ENCODE measurements around the gene FAM180A.
"Not testable (repeated sequence)": the region's sequence is repeated elsewhere in the genome, so short reads cannot be mapped to it uniquely, and the experiment has no call there.

Gene FAM180A

GRCh38 chr7:135737306-135737647, 11.3 kb downstream of the FAM180A start:
- DNase-seq (ENCODE audit: low read depth), result not testable (repeated sequence)

DNA sequence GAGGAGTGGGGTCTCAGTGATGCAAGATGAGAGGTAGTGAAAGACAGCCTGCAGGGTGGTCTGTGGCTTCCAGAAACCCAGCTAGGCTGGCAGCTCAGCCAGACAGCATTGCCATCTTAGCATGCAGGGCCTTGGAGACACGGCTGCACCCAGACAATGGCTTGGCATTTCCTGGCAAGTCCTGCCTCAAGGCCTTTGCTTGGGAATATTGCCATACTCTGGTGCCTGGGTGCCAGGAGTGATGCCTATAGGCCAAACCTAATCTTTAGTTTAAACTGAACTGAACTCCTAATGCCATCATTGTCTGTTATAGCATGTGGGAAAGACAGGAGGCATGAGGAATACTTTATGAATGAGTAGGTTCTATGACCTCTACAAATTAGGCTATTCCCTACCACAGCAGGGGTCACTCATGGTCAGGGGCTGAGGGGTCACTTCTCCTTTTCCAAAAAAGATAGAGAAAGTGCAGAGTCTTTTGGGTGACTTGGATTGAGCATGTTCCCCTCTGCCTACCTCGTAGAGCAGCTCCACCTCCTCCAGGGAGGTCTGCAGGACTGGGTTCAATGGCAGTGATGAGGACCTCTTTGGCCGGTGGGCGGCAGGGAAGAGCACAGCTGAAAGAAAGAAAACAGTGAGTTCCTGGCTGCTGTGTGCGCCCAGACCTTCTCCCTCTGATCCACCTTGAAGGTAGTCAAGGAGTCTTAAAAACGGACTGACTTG, 11.9 kb downstream of the FAM180A start:
- DNase-seq (ENCODE audit: low read depth), result no peak

GRCh38 chr7:135734343-135734689, 14.3 kb downstream of the FAM180A start:
- no peak for DNase-seq (ENCODE audit: low read depth)

DNA sequence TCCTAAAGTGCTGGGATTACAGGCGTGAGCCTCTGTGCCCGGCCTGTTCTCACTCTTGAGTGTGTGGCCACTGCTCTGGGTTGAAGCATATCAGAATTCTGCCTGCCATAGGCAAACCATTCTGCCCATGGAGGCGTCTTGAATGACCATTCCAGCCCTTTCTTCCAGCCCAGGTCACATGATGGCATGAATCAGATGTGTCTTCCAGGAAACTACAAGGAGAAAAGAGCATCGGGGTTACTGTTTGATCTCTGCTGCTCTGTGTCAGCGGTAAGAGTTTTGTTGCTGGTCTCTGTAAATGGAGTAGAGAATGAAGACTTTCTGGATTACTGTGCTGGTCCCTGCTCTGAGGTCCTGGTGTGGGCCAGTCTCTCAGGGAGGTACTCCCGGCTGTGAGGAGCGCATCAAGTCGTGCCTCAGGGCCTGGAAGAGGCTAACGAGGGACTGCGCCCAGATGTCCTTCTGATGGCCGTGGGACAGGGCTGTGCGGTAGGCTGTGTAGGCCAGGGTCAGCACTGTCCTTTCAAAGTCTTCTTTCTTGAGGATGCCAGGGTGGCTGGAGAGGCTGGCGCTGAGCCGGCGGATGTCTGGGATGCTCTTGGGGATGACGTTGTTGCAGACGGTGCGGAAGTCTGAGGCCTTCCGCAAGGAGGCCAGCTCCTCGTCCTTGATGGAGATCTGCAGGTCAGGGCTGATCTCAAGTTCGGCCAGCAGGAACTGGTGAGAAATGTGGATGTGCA, 14.8 kb downstream of the FAM180A start:
- no peak for DNase-seq (ENCODE audit: low read depth)

- DNase-seq (ENCODE audit: low read depth), result no peak
Observed at GRCh38 chr7:135731131-135731530, 17.5 kb downstream of the FAM180A start.

DNA sequence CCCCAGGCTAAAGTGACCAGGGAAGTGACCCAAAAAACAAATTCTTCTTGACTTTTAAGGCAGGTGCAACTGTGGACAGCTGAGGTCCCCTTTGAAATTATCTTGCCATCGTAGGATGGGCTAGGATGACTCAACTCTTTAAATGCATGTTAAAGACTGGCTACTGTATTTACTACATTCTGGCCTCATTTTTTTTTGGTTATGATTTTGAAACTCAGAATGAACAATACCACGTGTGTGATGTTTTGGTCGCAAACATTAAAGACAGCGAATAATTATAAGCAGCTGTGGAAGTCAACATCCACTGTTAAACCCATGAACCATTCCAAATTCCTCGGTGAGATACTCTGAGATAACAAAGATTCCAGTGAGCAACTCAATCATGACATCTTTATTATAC, 19.4 kb downstream of the FAM180A start:
- DNase-seq (ENCODE audit: low read depth), result no peak

DNA sequence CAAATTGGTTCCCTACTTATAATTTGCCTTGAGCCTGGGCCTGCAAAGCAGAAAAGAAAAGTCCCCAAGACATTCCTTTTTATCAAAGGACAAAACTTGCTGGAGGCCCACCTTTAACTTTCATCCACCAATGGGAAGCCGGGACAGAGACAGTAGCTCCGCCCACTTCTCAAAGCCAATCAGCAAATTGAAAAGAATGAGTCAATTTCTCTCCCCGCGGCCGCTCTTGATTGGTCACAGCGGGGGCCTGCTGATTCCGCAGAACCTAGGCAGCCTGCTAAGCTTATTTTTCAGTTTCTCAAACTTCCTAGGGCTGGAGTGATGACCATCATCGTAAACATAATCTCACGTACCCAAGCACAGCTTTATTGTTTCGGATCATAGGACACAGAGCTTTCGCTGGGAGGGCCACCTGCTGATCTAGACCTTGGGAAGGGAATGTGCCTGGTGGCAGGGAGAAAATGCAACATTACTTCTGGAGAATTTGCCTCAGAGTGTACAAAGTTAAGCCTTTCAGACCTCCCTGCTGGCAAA, 20.4 kb downstream of the FAM180A start, which contains the start of gene SLC13A4:
TSS of gene SLC13A4 (minus strand) at position 51 of the 534 bp plus-strand sequence. CDS start 690 bp downstream, outside the sequence.
- DNase-seq (ENCODE audit: low read depth), result no peak

DNA sequence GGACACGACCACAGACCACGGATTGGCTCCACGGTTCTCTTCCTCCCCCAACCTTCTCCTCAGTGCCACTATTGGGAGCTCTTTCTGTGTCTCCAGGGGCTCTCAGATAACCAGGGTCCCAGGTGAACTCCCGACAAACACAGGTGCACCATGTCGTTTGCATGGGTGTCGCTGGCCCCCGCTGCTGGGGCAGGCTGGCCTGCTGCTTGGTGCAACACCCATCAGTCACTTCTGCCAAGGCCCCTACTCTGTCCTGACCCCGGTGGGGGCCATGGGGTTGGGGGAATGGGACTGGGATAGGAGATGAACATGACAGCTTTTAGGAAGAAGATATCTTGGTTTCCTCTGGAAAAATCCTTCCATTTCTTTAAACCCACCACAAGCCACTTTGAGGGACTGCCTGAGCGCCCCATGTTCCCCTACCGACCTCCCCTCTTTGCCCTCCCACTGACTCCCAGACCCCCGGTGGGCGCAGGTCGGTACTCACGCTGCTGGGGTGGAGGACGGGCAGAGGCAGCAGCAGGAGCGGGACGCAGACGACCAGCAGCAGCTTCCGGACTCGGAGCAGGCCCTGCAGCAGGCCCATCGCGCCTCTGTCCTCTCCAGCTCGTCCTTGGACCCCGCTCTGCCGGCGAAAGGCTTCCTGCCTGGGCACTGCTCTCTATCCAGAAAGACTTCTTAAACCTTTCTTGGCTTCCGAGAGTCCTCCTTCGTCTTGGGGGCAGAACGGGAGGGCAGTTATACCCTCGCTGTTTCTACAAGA, 21.5 kb downstream of the FAM180A start:
- no peak for DNase-seq (ENCODE audit: low read depth)

DNA sequence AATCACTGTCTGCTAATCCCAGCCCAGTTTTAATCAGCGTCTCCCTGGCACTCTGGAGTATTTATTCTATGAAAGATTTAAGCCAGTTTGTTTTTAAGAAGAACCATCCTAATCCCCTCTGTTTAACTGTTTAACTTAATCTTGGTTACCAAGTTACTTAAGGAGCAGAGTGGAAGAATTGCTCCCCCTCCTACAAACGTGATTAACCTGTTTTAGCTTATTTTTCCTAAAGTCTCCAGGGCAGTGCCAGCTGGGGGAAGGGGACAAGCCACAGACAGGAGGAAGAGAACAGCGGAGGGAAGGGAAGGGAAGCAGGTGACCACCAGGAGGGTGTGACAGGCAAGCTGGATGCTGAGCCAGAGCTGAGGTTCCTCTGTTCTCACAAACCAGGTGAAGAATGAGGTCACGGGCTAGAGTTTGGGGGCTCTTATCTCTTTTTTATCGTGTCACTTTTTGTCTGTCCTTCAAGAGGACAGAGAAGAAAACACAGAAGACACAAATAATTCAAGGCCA, 22.3 kb downstream of the FAM180A start:
- DNase-seq (ENCODE audit: low read depth), result no peak

GRCh38 chr7:135723411-135723810, 25.2 kb downstream of the FAM180A start:
- no peak for DNase-seq (ENCODE audit: low read depth)

- DNase-seq (ENCODE audit: low read depth), result no peak
Observed at GRCh38 chr7:135721198-135721820, 27.3 kb downstream of the FAM180A start.

DNA sequence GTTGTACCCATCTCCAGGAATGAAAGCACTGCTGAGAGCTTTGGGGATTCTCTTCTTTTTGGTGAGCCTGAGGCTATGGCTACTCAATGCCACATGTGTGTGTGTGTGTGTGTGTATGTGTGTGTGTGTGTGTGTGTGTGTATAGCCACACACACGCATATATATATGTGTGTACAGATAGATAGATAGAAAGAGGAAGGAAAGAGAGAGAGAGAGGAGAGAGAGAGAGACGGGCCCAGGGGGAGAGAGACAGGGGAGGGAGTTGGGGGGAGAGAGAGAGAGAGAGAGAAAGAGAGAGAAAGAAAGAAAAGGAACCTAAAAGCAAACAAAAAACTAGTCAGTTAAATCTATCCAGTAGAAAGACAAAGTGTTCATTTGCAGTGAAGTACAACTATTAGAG, 28.9 kb downstream of the FAM180A start:
- DNase-seq (ENCODE audit: low read depth), result no peak

DNA sequence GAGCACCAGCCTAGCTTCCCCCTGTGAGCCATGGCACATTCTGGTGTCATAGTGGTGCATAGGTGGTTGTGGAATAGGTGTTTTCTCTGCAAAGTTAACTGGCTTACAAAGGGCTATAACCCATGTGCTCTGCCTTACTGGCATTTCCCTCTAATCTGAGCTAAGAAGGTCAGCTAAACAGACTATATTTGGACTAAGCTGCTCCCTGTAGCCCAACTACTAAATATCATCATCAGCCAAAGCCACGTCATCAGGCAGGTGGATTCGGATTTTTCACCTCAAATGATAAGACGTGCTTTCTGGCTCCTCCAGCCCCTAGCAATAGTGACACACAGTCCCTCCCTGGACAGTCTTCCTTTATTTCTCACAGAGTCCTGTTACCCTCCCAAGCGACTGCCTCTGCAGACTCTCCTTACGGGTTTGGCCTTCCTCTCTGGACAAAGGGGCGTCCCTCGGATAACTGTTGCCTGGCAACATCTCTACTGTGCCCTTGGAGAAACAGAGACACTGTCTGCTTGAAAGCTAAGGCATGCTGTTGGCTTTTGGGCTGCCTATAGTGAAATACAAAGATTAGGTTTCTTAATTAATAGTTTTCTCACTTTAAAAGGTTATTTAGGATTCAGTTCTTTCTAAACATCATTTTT, 29.7 kb downstream of the FAM180A start:
- no peak for DNase-seq (ENCODE audit: low read depth)

DNA sequence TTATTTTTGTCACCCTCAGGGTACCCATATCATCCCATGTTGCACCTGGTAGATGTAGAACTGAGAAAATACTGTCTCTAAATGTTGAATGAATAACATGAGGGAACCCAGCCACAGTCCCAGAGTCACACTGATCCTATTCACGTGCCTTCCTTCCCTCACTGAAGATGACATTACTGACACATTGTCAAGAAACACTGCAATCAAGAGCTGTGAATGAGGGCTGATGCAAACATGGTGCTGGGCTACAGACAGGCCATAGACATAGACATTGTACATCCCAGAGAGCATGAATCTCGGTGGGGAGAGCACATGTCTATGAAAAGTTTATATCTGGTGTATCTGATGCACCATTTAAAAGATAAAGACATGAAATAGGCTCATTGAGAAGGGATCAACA, 30.4 kb downstream of the FAM180A start:
- DNase-seq (ENCODE audit: low read depth), result no peak

DNA sequence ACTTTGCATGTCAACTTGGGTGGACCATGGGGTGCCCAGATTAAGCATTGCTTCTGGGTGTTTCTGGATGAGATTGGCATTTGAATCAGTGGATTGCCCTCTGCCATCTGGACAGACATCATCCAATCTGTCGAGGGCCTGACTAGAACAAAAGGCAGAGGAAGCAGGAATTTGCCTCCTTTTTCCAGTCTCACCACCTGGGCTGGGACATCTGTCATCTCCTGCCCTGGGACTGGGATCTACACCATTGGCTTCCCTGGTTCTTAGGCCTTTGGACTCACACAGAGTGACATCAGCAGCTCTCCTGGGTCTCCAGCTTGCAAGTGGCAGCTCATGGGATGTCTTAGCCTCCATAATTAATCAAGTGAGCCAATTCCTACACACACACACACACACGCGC, 30.9 kb downstream of the FAM180A start:
- DNase-seq (ENCODE audit: low read depth), result no peak

DNA sequence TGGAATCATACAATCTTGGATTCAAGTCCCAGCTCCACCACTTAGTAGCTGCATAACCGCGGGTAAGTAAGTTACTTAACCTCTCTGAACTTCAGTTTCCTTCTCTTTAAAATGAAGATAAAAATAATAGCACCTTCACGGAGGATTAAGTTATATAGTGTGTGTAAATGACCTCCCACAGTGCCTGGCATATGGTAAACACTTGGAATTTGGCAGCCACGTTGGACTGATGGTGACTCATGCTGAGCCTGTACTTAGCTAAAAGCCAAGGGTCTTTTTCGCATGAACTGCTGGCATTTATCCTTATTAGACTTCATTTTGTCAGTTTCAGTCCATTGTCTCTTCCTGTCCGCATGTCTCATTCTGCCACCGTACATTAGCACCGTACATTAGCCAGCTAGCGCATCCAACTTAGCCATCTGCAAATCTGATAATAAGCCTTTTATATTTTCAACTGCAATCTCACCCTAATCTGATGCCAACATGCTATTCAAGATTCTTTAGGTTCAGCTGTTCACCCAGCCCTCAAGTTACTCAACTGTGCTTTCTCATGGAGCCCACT, 31.9 kb downstream of the FAM180A start:
- peak; percentile 25 for DNase-seq (ENCODE audit: low read depth)

DNA sequence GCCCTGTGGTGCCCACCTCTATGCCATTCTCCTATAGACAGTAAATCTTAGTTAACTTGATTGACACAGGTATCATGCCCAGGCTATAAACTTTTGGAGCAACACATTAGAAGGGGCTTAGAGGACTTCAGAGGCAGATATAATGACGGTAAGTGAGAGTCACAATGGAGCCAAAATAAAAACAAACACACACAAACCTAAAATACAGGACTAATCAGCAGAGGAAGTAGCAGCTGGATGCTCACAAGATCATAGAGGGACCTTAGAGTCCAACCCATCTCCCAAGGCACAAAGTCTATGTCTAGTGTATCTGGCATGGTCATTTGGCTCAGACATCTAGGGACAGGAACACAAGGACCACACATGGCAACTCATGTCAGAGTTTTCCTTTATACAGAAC, 32.9 kb downstream of the FAM180A start:
- DNase-seq (ENCODE audit: low read depth), result no peak

GRCh38 chr7:135715055-135715522, 33.5 kb downstream of the FAM180A start:
- DNase-seq (ENCODE audit: low read depth), result no peak

DNA sequence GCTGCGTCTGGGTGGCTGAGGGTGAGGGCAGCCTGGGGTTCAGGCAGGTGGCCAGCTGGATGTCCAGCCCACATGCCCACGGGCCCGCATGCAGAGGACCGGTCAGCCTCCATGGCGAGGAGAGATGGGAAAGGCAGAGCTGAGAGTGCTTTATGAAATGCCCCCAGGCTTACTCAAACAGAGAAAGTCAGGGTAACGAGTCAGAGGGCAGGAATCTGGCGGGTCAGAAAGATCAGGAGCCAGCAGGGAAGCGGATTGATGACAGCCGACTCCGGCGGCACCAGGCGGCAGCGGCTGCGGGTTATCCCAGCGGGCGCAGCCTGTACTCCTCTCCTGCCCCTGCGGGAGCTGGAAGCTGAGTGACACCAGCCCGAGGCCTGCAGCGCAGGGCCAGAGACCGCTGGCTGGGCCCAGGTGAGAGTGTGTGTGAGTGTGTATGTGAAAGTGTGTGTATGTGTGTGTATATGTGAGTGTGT, 34.0 kb downstream of the FAM180A start:
- peak; percentile 20 for DNase-seq (ENCODE audit: low read depth)

GRCh38 chr7:135713836-135714470, 34.7 kb downstream of the FAM180A start:
- no peak for DNase-seq (ENCODE audit: low read depth)

All from stromal cell of bone marrow (primary cell).